Measurements from ENCODE around the gene MTM1.

Gene MTM1

GRCh38 chrX:150610043-150610442 is 41.6 kb downstream of the MTM1 start:
- H3K9me3 ChIP-seq (ENCODE audit: control insufficient read depth in 1 of 2, low read length in 2 of 2) = no peaks in the 10 kb centered on the region
- peaks cover 0 to 3% of the 10 kb centered on the region in 2 donors for H3K4me1 ChIP-seq (ENCODE audit: control insufficient read depth in 1 of 2, insufficient read depth in 2 of 2, low read length in 2 of 2)
- H3K27me3 ChIP-seq (ENCODE audit: low read depth, low read length) = no peaks in the 10 kb centered on the region
- H3K4me3 ChIP-seq (ENCODE audit: low read depth in 1 of 2, low read length in 2 of 2) = no peak overlapping the region
- peaks cover 4 to 6% of the 10 kb centered on the region in 2 donors for H3K36me3 ChIP-seq (ENCODE audit: control insufficient read depth in 1 of 2, insufficient read depth in 2 of 2, low read length in 2 of 2)
- H3K27ac ChIP-seq (ENCODE audit: low read length) = no peak overlapping the region

GRCh38 chrX:150610446-150610845 is 42.0 kb downstream of the MTM1 start:
- Histone ChIP-seq H3K9me3 (ENCODE audit: control insufficient read depth in 1 of 2, low read length in 2 of 2) (no peaks in the 10 kb centered on the region), H3K4me3 (ENCODE audit: low read depth in 1 of 2, low read length in 2 of 2) (no peak overlapping the region), H3K36me3 (ENCODE audit: control insufficient read depth in 1 of 2, insufficient read depth in 2 of 2, low read length in 2 of 2) (peaks cover 6 to 8% of the 10 kb centered on the region in 2 donors), H3K27me3 (ENCODE audit: low read depth, low read length) (no peaks in the 10 kb centered on the region), H3K27ac (ENCODE audit: low read length) (no peak overlapping the region), H3K4me1 (ENCODE audit: control insufficient read depth in 1 of 2, insufficient read depth in 2 of 2, low read length in 2 of 2) (peaks cover 0 to 3% of the 10 kb centered on the region in 2 donors)

- no peaks in the 10 kb centered on the region for H3K4me1 ChIP-seq (ENCODE audit: control insufficient read depth in 1 of 2, insufficient read depth in 2 of 2, low read length in 2 of 2)
- no peaks in the 10 kb centered on the region for H3K27me3 ChIP-seq (ENCODE audit: low read depth, low read length)
- H3K4me3 ChIP-seq (ENCODE audit: low read depth in 1 of 2, low read length in 2 of 2) = no peak overlapping the region
- H3K36me3 ChIP-seq (ENCODE audit: control insufficient read depth in 1 of 2, insufficient read depth in 2 of 2, low read length in 2 of 2) = peaks cover 13 to 15% of the 10 kb centered on the region in 2 donors
- no peak overlapping the region for H3K27ac ChIP-seq (ENCODE audit: low read length)
- no peaks in the 10 kb centered on the region for H3K9me3 ChIP-seq (ENCODE audit: control insufficient read depth in 1 of 2, low read length in 2 of 2)
These were observed 46.9 kb downstream of the MTM1 start for GRCh38 chrX:150615356-150615755.

- H3K4me3 ChIP-seq (ENCODE audit: low read depth in 1 of 2, low read length in 2 of 2) = no peak overlapping the region
- H3K27me3 ChIP-seq (ENCODE audit: low read depth, low read length) = no peaks in the 10 kb centered on the region
- no peaks in the 10 kb centered on the region for H3K4me1 ChIP-seq (ENCODE audit: control insufficient read depth in 1 of 2, insufficient read depth in 2 of 2, low read length in 2 of 2)
- H3K36me3 ChIP-seq (ENCODE audit: control insufficient read depth in 1 of 2, insufficient read depth in 2 of 2, low read length in 2 of 2) = peaks cover 18 to 21% of the 10 kb centered on the region in 2 donors
- no peaks in the 10 kb centered on the region for H3K9me3 ChIP-seq (ENCODE audit: control insufficient read depth in 1 of 2, low read length in 2 of 2)
- H3K27ac ChIP-seq (ENCODE audit: low read length) = no peak overlapping the region
These were observed 47.9 kb downstream of the MTM1 start for GRCh38 chrX:150616179-150616862.

- Histone ChIP-seq H3K9me3 (ENCODE audit: control insufficient read depth in 1 of 2, low read length in 2 of 2) (no peaks in the 10 kb centered on the region), H3K27ac (ENCODE audit: low read length) (no peak overlapping the region), H3K4me1 (ENCODE audit: control insufficient read depth in 1 of 2, insufficient read depth in 2 of 2, low read length in 2 of 2) (no peaks in the 10 kb centered on the region), H3K36me3 (ENCODE audit: control insufficient read depth in 1 of 2, insufficient read depth in 2 of 2, low read length in 2 of 2) (peaks cover 21 to 23% of the 10 kb centered on the region in 2 donors), H3K27me3 (ENCODE audit: low read depth, low read length) (no peaks in the 10 kb centered on the region), H3K4me3 (ENCODE audit: low read depth in 1 of 2, low read length in 2 of 2) (no peak overlapping the region)
These were observed 48.4 kb downstream of the MTM1 start for GRCh38 chrX:150616863-150617198.

GRCh38 chrX:150621652-150622051 is 53.2 kb downstream of the MTM1 start:
- H3K27ac ChIP-seq (ENCODE audit: low read length) = no peak overlapping the region
- no peaks in the 10 kb centered on the region for H3K9me3 ChIP-seq (ENCODE audit: control insufficient read depth in 1 of 2, low read length in 2 of 2)
- H3K4me1 ChIP-seq (ENCODE audit: control insufficient read depth in 1 of 2, insufficient read depth in 2 of 2, low read length in 2 of 2) = no peaks in the 10 kb centered on the region
- no peaks in the 10 kb centered on the region for H3K27me3 ChIP-seq (ENCODE audit: low read depth, low read length)
- no peak overlapping the region for H3K4me3 ChIP-seq (ENCODE audit: low read depth in 1 of 2, low read length in 2 of 2)
- peaks cover 11 to 15% of the 10 kb centered on the region in 2 donors for H3K36me3 ChIP-seq (ENCODE audit: control insufficient read depth in 1 of 2, insufficient read depth in 2 of 2, low read length in 2 of 2)

- Histone ChIP-seq H3K9me3 (ENCODE audit: control insufficient read depth in 1 of 2, low read length in 2 of 2) (no peaks in the 10 kb centered on the region), H3K4me1 (ENCODE audit: control insufficient read depth in 1 of 2, insufficient read depth in 2 of 2, low read length in 2 of 2) (no peaks in the 10 kb centered on the region), H3K4me3 (ENCODE audit: low read depth in 1 of 2, low read length in 2 of 2) (no peak overlapping the region), H3K27ac (ENCODE audit: low read length) (no peak overlapping the region), H3K36me3 (ENCODE audit: control insufficient read depth in 1 of 2, insufficient read depth in 2 of 2, low read length in 2 of 2) (peaks cover 11 to 21% of the 10 kb centered on the region in 2 donors), H3K27me3 (ENCODE audit: low read depth, low read length) (no peaks in the 10 kb centered on the region)
These were observed 55.2 kb downstream of the MTM1 start for GRCh38 chrX:150623583-150623982.

GRCh38 chrX:150625097-150625496 is 56.7 kb downstream of the MTM1 start:
- Histone ChIP-seq H3K4me3 (ENCODE audit: low read depth in 1 of 2, low read length in 2 of 2) (no peak overlapping the region), H3K27ac (ENCODE audit: low read length) (no peak overlapping the region), H3K9me3 (ENCODE audit: control insufficient read depth in 1 of 2, low read length in 2 of 2) (no peaks in the 10 kb centered on the region), H3K36me3 (ENCODE audit: control insufficient read depth in 1 of 2, insufficient read depth in 2 of 2, low read length in 2 of 2) (peaks cover 14 to 22% of the 10 kb centered on the region in 2 donors), H3K4me1 (ENCODE audit: control insufficient read depth in 1 of 2, insufficient read depth in 2 of 2, low read length in 2 of 2) (no peaks in the 10 kb centered on the region), H3K27me3 (ENCODE audit: low read depth, low read length) (no peaks in the 10 kb centered on the region)

- Histone ChIP-seq H3K27me3 (ENCODE audit: low read depth, low read length) (no peaks in the 10 kb centered on the region), H3K27ac (ENCODE audit: low read length) (no peak overlapping the region), H3K36me3 (ENCODE audit: control insufficient read depth in 1 of 2, insufficient read depth in 2 of 2, low read length in 2 of 2) (peaks cover 10 to 17% of the 10 kb centered on the region in 2 donors), H3K4me1 (ENCODE audit: control insufficient read depth in 1 of 2, insufficient read depth in 2 of 2, low read length in 2 of 2) (no peaks in the 10 kb centered on the region), H3K9me3 (ENCODE audit: control insufficient read depth in 1 of 2, low read length in 2 of 2) (no peaks in the 10 kb centered on the region), H3K4me3 (ENCODE audit: low read depth in 1 of 2, low read length in 2 of 2) (no peak overlapping the region)
These were observed 57.5 kb downstream of the MTM1 start for GRCh38 chrX:150625875-150626274.

- H3K27ac ChIP-seq (ENCODE audit: low read length) = no peak overlapping the region
- H3K27me3 ChIP-seq (ENCODE audit: low read depth, low read length) = no peaks in the 10 kb centered on the region
- H3K4me1 ChIP-seq (ENCODE audit: control insufficient read depth in 1 of 2, insufficient read depth in 2 of 2, low read length in 2 of 2) = no peaks in the 10 kb centered on the region
- peaks cover 3 to 12% of the 10 kb centered on the region in 2 donors for H3K36me3 ChIP-seq (ENCODE audit: control insufficient read depth in 1 of 2, insufficient read depth in 2 of 2, low read length in 2 of 2)
- H3K4me3 ChIP-seq (ENCODE audit: low read depth in 1 of 2, low read length in 2 of 2) = no peak overlapping the region
- H3K9me3 ChIP-seq (ENCODE audit: control insufficient read depth in 1 of 2, low read length in 2 of 2) = no peaks in the 10 kb centered on the region
These were observed 59.5 kb downstream of the MTM1 start for GRCh38 chrX:150627957-150628356.

GRCh38 chrX:150635952-150636351 is 67.5 kb downstream of the MTM1 start:
- no peaks in the 10 kb centered on the region for H3K9me3 ChIP-seq (ENCODE audit: control insufficient read depth in 1 of 2, low read length in 2 of 2)
- H3K4me1 ChIP-seq (ENCODE audit: control insufficient read depth in 1 of 2, insufficient read depth in 2 of 2, low read length in 2 of 2) = no peaks in the 10 kb centered on the region
- no peaks in the 10 kb centered on the region for H3K27me3 ChIP-seq (ENCODE audit: low read depth, low read length)
- peaks cover 4 to 5% of the 10 kb centered on the region in 2 donors for H3K36me3 ChIP-seq (ENCODE audit: control insufficient read depth in 1 of 2, insufficient read depth in 2 of 2, low read length in 2 of 2)
- no peak overlapping the region for H3K4me3 ChIP-seq (ENCODE audit: low read depth in 1 of 2, low read length in 2 of 2)
- H3K27ac ChIP-seq (ENCODE audit: low read length) = no peak overlapping the region

GRCh38 chrX:150642423-150642822 is 74.0 kb downstream of the MTM1 start:
- H3K27ac ChIP-seq (ENCODE audit: low read length) = no peak overlapping the region
- H3K36me3 ChIP-seq (ENCODE audit: control insufficient read depth in 1 of 2, insufficient read depth in 2 of 2, low read length in 2 of 2) = peaks cover 12 to 27% of the 10 kb centered on the region in 2 donors
- no peaks in the 10 kb centered on the region for H3K27me3 ChIP-seq (ENCODE audit: low read depth, low read length)
- H3K4me1 ChIP-seq (ENCODE audit: control insufficient read depth in 1 of 2, insufficient read depth in 2 of 2, low read length in 2 of 2) = no peaks in the 10 kb centered on the region
- H3K9me3 ChIP-seq (ENCODE audit: control insufficient read depth in 1 of 2, low read length in 2 of 2) = no peaks in the 10 kb centered on the region
- H3K4me3 ChIP-seq (ENCODE audit: low read depth in 1 of 2, low read length in 2 of 2) = no peak overlapping the region
